HFF-Myc (cell line): Measurements from ENCODE around the gene UROD.

Source experiments
- DNase-seq: peaks from one replicate; pipeline ENCODE4 v3.0.0-alpha.2; 2011; ENCODE audit warnings: low read depth; ENCODE audit errors: extremely low read depth
- H3K4me3 ChIP-seq: replicated peaks from 2 replicates; pipeline ENCODE4 v1.5.1; 2011; ENCODE audit warnings: low read depth, mild to moderate bottlenecking, control low read depth, low read length
- CTCF ChIP-seq: IDR thresholded peaks from 2 replicates; pipeline ENCODE4 v1.5.1; 2012; ENCODE audit warnings: mild to moderate bottlenecking, low read depth, low read length, control low read depth; ENCODE audit errors: missing control alignments

Gene UROD

GRCh38 chr1:45014321-45015028 lies 2.4 kb downstream of the UROD start:
- peak; percentile 89 for TF ChIP-seq CTCF
- DNase-seq: peak; percentile 77
- H3K4me3 ChIP-seq: no peak overlapping the region

DNA sequence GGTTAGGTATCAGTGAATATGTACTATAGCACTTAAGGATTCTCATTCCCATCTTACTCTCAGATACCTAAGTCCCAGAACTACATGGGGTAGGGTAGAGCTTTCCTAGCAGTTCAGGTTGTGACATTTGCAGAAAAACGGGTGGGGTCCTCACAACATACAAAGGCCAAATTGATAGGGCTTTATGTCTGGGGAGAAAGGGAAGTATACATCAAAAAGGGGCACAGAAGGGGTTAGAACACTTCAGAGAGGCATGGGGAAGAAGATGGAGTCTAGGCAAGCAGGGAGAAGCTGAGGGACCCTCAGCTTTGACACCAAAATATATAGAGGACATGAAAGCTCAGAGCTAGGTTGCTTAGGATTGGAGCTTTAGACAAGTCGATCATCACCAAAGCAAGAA lies 3.6 kb downstream of the UROD start:
- no peak for DNase-seq
- no peak overlapping the region for H3K4me3 ChIP-seq
- no peak for TF ChIP-seq CTCF

DNA sequence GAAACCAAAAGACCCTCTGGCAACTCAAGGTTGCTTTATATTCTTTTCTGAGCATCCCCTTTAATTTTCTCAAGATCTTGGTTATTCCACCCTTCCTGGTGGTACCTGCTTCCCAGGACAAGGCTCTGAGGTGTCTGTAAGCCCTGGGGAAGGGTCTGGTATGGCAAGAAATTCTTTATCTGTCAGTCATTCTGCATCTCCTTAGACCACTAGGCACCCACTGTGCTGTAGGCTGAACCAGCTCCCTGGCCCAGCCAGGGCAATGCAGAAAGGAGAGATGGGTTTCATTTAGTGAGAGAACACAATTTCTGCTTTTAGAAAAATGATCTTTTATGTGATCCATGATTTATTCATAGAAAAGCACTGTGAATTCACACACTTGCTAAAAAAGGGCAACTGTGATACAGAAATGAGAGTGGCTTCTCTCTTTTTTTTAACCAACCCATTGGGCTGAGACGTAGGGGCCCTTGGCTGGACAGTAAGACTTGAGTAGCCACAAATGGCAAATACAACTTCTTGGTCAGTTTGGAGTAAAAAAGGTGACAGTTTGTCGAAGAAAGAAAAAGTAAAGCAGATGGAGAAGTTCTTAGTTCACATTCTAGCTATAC lies 4.1 kb downstream of the UROD start:
- no peak for TF ChIP-seq CTCF
- H3K4me3 ChIP-seq: no peak overlapping the region
- no peak for DNase-seq

DNA sequence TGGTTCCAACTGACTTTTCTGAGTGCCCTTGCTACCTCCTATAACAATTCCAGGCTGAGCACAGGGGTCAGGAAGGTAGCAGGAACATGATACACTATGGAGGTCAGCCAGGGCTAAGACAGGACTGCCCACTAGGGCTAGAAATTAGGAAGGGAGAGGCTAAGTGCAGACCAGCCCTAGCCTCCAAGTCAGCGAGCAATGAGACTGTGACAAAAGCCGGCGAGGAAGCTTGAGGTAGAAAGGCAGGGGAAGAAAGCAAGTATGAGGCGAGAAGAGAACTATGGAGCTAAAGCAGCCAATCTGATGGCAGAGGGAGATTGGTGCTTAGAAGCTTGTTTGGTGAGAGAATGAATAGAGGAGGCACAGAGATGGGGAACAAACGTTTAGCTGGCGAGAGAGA lies 4.7 kb downstream of the UROD start:
- DNase-seq: no peak
- H3K4me3 ChIP-seq: no peak overlapping the region
- TF ChIP-seq CTCF: no peak

GRCh38 chr1:45018599-45019230 lies 6.7 kb downstream of the UROD start:
- TF ChIP-seq CTCF: peak; percentile 86
- DNase-seq: no peak
- H3K4me3 ChIP-seq: no peak overlapping the region

DNA sequence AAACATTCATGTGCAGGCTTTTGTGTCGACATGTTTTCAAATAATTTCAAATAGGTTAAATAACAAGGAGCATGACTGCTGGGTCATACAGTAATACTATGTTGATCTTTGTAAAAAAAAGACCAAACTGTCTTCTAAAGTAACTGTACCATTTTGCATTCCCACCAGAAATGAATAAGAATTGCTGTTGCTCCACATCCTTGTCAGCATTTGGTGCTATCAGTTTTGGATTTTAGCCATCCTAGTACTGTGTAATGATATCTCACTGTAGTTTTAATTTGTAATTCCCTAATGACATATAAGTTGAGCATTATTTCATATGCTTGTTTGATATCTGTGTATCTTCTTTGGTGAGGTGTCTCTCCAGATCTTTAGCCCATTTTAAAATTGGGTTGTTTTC lies 11.6 kb downstream of the UROD start:
- no peak overlapping the region for H3K4me3 ChIP-seq
- no peak for DNase-seq
- TF ChIP-seq CTCF: no peak
